Activated gamma-delta T cell treated with Interleukin-2 at 50 U/mL for 16 hours (primary cell): ENCODE results near the gene SLX1A.
"Not testable (repeated sequence)": the region's sequence is repeated elsewhere in the genome, so short reads cannot be mapped to it uniquely, and the experiment has no call there.

Source experiments
- DNase-seq: peaks from one replicate; pipeline ENCODE4 v3.0.0-alpha.2; 2020

The SLX1A gene

GRCh38 chr16:30184891-30185682 lies 8.6 kb upstream of the SLX1A start:
- peak; percentile 26 for DNase-seq

GRCh38 chr16:30185683-30186421 lies 7.8 kb upstream of the SLX1A start:
- DNase-seq: peak; percentile 87

- DNase-seq: no peak
Measured at GRCh38 chr16:30186444-30186781, 7.3 kb upstream of the SLX1A start.

GRCh38 chr16:30186782-30187555 lies 6.7 kb upstream of the SLX1A start:
- peak; percentile 90 for DNase-seq

GRCh38 chr16:30187556-30187865 lies 6.2 kb upstream of the SLX1A start:
- DNase-seq: no peak

GRCh38 chr16:30187971-30188561 lies 5.6 kb upstream of the SLX1A start:
- DNase-seq: no peak

- DNase-seq: not testable (repeated sequence)
Measured at GRCh38 chr16:30191158-30191557, 2.5 kb upstream of the SLX1A start.

GRCh38 chr16:30193098-30193497 lies 577 bp upstream of the SLX1A start:
- DNase-seq: not testable (repeated sequence)

GRCh38 chr16:30194172-30194925 lies 674 bp downstream of the SLX1A start:
- not testable (repeated sequence) for DNase-seq

GRCh38 chr16:30197001-30197400 lies 3.3 kb downstream of the SLX1A start:
- DNase-seq: not testable (repeated sequence)

- DNase-seq: not testable (repeated sequence)
Measured at GRCh38 chr16:30199049-30199448, 5.4 kb downstream of the SLX1A start, which contains the start of gene SULT1A3. Gene SULT1A3, plus strand, starts transcription at chr16:30199255. Its CDS starts 1,474 bp downstream, at chr16:30200729.

GRCh38 chr16:30199608-30200343 lies 6.1 kb downstream of the SLX1A start:
- not testable (repeated sequence) for DNase-seq

- DNase-seq: not testable (repeated sequence)
Measured at GRCh38 chr16:30205541-30206236, 12.0 kb downstream of the SLX1A start.

GRCh38 chr16:30206252-30206651 lies 12.6 kb downstream of the SLX1A start:
- not testable (repeated sequence) for DNase-seq

- not testable (repeated sequence) for DNase-seq
Measured at GRCh38 chr16:30207063-30207704, 13.5 kb downstream of the SLX1A start.

- DNase-seq: peak; percentile 19
Measured at GRCh38 chr16:30209032-30209431, 15.4 kb downstream of the SLX1A start.

- not testable (repeated sequence) for DNase-seq
Measured at GRCh38 chr16:30211414-30211813, 17.7 kb downstream of the SLX1A start.

GRCh38 chr16:30217082-30217481 lies 23.4 kb downstream of the SLX1A start:
- DNase-seq: peak; percentile 2
